H1 (cell line): ENCODE results near the gene SLC6A6. TPM values are rescaled to one million over a fixed set of nuclear protein-coding genes. Genes with fewer than 3 reads are reported as not detected.
A peak's percentile ranks its signal among the peaks of the same experiment; 100 is the strongest.

Experiments used
- CTCF ChIA-PET: fragments of 300-600 bp; sonication (Branson Sonifier 250); formaldehyde crosslinking; loops from one replicate; lab custom pipeline; 2021; ENCODE audit not compliant: partially characterized antibody; lab: Charles Lee
- POLR2A ChIA-PET: fragments of 300-600 bp; sonication (Branson Sonifier 250); formaldehyde crosslinking; loops from one replicate; lab custom pipeline; 2021; ENCODE audit warnings: inconsistent platforms; ENCODE audit not compliant: partially characterized antibody; lab: Charles Lee
- DNase-seq, 2 experiments: peaks; one replicate each; pipeline versions ENCODE4 v3.0.0 to v3.0.0-alpha.2; 2010 to 2022; ENCODE audit warnings: low spot score in 2 of 2, low read depth in 1 of 2, mixed read lengths in 1 of 2
- FAIRE-seq: peaks from 2 replicates; lab custom pipeline; 2011; peaks lifted over from hg19 to GRCh38; lab: Jason Lieb, UNC
- H2AFZ ChIP-seq: 2 replicates; pipeline ENCODE4 v1.8.1; 2012; ENCODE audit warnings: low read length, inconsistent platforms
- H2AK5ac ChIP-seq: 2 replicates; pipeline ENCODE4 v1.6.1; 2013; ENCODE audit warnings: low read depth, low read length
- H2BK120ac ChIP-seq: replicated peaks from 2 replicates; pipeline ENCODE3; 2013; ENCODE audit warnings: low read depth, low read length, inconsistent platforms
- H2BK12ac ChIP-seq: 2 replicates; pipeline ENCODE4 v1.6.1; 2013; ENCODE audit warnings: low read depth, low read length
- H2BK15ac ChIP-seq: 2 replicates; pipeline ENCODE4 v1.6.1; 2013; ENCODE audit warnings: low read length
- H2BK20ac ChIP-seq: 2 replicates; pipeline ENCODE4 v1.6.1; 2013; ENCODE audit warnings: low read length
- H2BK5ac ChIP-seq: 2 replicates; pipeline ENCODE4 v1.6.1; 2013; ENCODE audit warnings: low read depth, low read length
- H3K14ac ChIP-seq: 2 replicates; pipeline ENCODE4 v1.6.1; 2013; ENCODE audit warnings: inconsistent platforms; ENCODE audit not compliant: insufficient read length
- H3K18ac ChIP-seq: 2 replicates; pipeline ENCODE4 v1.6.1; 2013; ENCODE audit warnings: low read length; ENCODE audit errors: extremely low read depth
- H3K23ac ChIP-seq: 2 replicates; pipeline ENCODE4 v1.6.1; 2013; ENCODE audit warnings: inconsistent platforms; ENCODE audit not compliant: insufficient read length
- H3K23me2 ChIP-seq: 2 replicates; pipeline ENCODE4 v1.6.1; 2013; ENCODE audit warnings: low read depth, low read length
- H3K27ac ChIP-seq: 2 replicates; pipeline ENCODE4 v1.6.1; 2011; ENCODE audit warnings: low read depth, low read length, inconsistent platforms
- H3K27me3 ChIP-seq, 4 experiments: replicated peaks in 1 of 4; 1 replicate in 1 of 4; 2 replicates in 3 of 4; pipeline versions ENCODE4 v1.6.1 to v1.8.1; 2011 to 2013; ENCODE audit warnings: low read length in 3 of 4, mild to moderate bottlenecking in 3 of 4, inconsistent platforms in 2 of 4, mixed read lengths in 2 of 4, moderate library complexity in 1 of 4; ENCODE audit not compliant: control insufficient read depth in 3 of 4, insufficient read depth in 3 of 4; ENCODE audit errors: extremely low read depth in 1 of 4
- H3K36me3 ChIP-seq, 4 experiments: 2 replicates each; pipeline versions ENCODE4 v1.6.1 to v1.8.1; 2011 to 2013; ENCODE audit warnings: mild to moderate bottlenecking in 4 of 4, low read length in 3 of 4, moderate library complexity in 2 of 4, control low read depth in 1 of 4, inconsistent platforms in 1 of 4; ENCODE audit not compliant: insufficient read depth in 4 of 4, control insufficient read depth in 2 of 4
- H3K4ac ChIP-seq: replicated peaks from 2 replicates; pipeline ENCODE3; 2013; ENCODE audit warnings: low read length, low read depth, mixed read lengths, inconsistent platforms; ENCODE audit not compliant: insufficient read length
- H3K4me1 ChIP-seq, 4 experiments: replicated peaks in 1 of 4; 1 replicate in 1 of 4; 2 replicates in 3 of 4; pipeline versions ENCODE4 v1.6.1 to v1.8.1; 2011 to 2013; ENCODE audit warnings: low read length in 3 of 4, inconsistent platforms in 2 of 4, mixed read lengths in 1 of 4; ENCODE audit not compliant: insufficient read depth in 4 of 4, control insufficient read depth in 3 of 4
- H3K4me2 ChIP-seq, 2 experiments: 2 replicates each; pipeline versions ENCODE4 v1.6.1 to v1.8.1; 2011 to 2013; ENCODE audit warnings: low read depth in 2 of 2, low read length in 2 of 2, control low read depth in 1 of 2, inconsistent platforms in 1 of 2, mild to moderate bottlenecking in 1 of 2; ENCODE audit not compliant: insufficient read depth in 1 of 2
- H3K4me3 ChIP-seq, 4 experiments: fragments of 200-600, 300-600 bp in 1 of 4; sonication (generic), shearing (Covaris generic), sonication (Bioruptor Twin) in 1 of 4; 2 replicates each; pipeline versions ENCODE4 v1.5.1 to v1.8.1; 2011 to 2016; ENCODE audit warnings: low read length in 4 of 4, low read depth in 3 of 4, control low read depth in 2 of 4, inconsistent platforms in 2 of 4, mild to moderate bottlenecking in 2 of 4, mixed read lengths in 1 of 4, moderate library complexity in 1 of 4; ENCODE audit not compliant: insufficient read depth in 2 of 4; ENCODE audit errors: extremely low read depth in 1 of 4
- H3K56ac ChIP-seq: replicated peaks from 2 replicates; pipeline ENCODE3; 2013; ENCODE audit warnings: low read depth, mild to moderate bottlenecking, mixed read lengths, low read length, inconsistent platforms; ENCODE audit not compliant: insufficient read length
- H3K79me1 ChIP-seq: 2 replicates; pipeline ENCODE4 v1.6.1; 2013; ENCODE audit warnings: low read depth, low read length, control low read depth
- H3K79me2 ChIP-seq, 2 experiments: 2 replicates each; pipeline versions ENCODE4 v1.6.1 to v1.8.1; 2012 to 2013; ENCODE audit warnings: low read length in 2 of 2, mild to moderate bottlenecking in 2 of 2, inconsistent platforms in 1 of 2; ENCODE audit not compliant: insufficient read depth in 2 of 2, control insufficient read depth in 1 of 2
- H3K9ac ChIP-seq, 4 experiments: replicated peaks in 1 of 4; 1 replicate in 1 of 4; 2 replicates in 3 of 4; pipeline versions ENCODE4 v1.6.1 to v1.8.1; 2011 to 2013; ENCODE audit warnings: low read depth in 3 of 4, low read length in 3 of 4, control low read depth in 2 of 4, mild to moderate bottlenecking in 2 of 4, moderate library complexity in 2 of 4, inconsistent platforms in 1 of 4; ENCODE audit errors: extremely low read depth in 1 of 4
- H3K9me3 ChIP-seq, 2 experiments: 2 replicates each; pipeline versions ENCODE4 v1.6.1 to v1.8.1; 2012 to 2013; ENCODE audit warnings: mild to moderate bottlenecking in 2 of 2, moderate library complexity in 2 of 2, control low read depth in 1 of 2, inconsistent platforms in 1 of 2, low read depth in 1 of 2, low read length in 1 of 2, mixed read lengths in 1 of 2; ENCODE audit not compliant: insufficient read depth in 2 of 2
- H4K20me1 ChIP-seq, 2 experiments: replicated peaks in 1 of 2; 2 replicates each; pipeline versions ENCODE3 to v1.8.1; 2011 to 2013; ENCODE audit warnings: inconsistent platforms in 2 of 2, low read length in 2 of 2, mild to moderate bottlenecking in 1 of 2; ENCODE audit not compliant: insufficient read depth in 2 of 2, control insufficient read depth in 1 of 2
- H4K5ac ChIP-seq: 2 replicates; pipeline ENCODE4 v1.6.1; 2013; ENCODE audit warnings: low read length, low read depth, mixed read lengths, inconsistent platforms; ENCODE audit not compliant: insufficient read length
- H4K8ac ChIP-seq: 2 replicates; pipeline ENCODE4 v1.8.0; 2013; ENCODE audit warnings: mild to moderate bottlenecking, moderate library complexity, low read length, inconsistent platforms; ENCODE audit not compliant: insufficient read depth; ENCODE audit errors: extremely low read depth
- H4K91ac ChIP-seq: replicated peaks from 2 replicates; pipeline ENCODE3; 2013; ENCODE audit warnings: low read length, mixed read lengths, inconsistent platforms; ENCODE audit not compliant: insufficient read length
- CHD2 ChIP-seq: IDR thresholded peaks from 2 replicates; pipeline ENCODE4 v1.6.1; 2012; ENCODE audit warnings: low read length, improper control_type of control experiment
- POLR2AphosphoS5 ChIP-seq: IDR thresholded peaks from 2 replicates; pipeline ENCODE4 v1.6.1; 2011; ENCODE audit warnings: low read depth, low read length
- TAF1 ChIP-seq: IDR thresholded peaks from 2 replicates; pipeline ENCODE4 v1.6.1; 2011; ENCODE audit warnings: mild to moderate bottlenecking, low read depth, low read length
- WGBS, 2 experiments: shearing (Covaris generic) in 1 of 2; methylation state at CpG; one replicate each; pipeline versions ENCODE4 v1.1.6 to v1.1.7; 2013 to 2015; ENCODE audit warnings: low lambda C conversion rate in 2 of 2, mixed read lengths in 2 of 2, inconsistent platforms in 1 of 2, low coverage in 1 of 2, missing lambda C conversion rate in 1 of 2; ENCODE audit not compliant: insufficient replicate concordance in 2 of 2, insufficient coverage in 1 of 2, insufficient read length in 1 of 2; ENCODE audit errors: extremely low coverage in 1 of 2, missing lambda C conversion rate in 1 of 2; 5-methylcytosine and 5-hydroxymethylcytosine counted together
- polyA plus RNA-seq, 7 experiments: library from polyadenylated mRNA; depleted of rRNA in 3 of 7; stranded (reverse) in 5 of 7; unstranded in 2 of 7; fragments of >200 nt in 5 of 7; fragments of 200-250 nt in 2 of 7; gene quantifications; 1 replicate in 5 of 7; 2 replicates in 1 of 7; 4 replicates in 1 of 7; pipeline versions ENCODE4 v1.2.1 to v1.2.3, GENCODE V29; 2011 to 2013; ENCODE audit warnings: missing spikeins in 2 of 7, mixed read lengths in 2 of 7
- total RNA-seq: library from RNA; stranded (reverse); fragmentation: NEBNext Ultra II Directional; extraction: Animal tissue kit (Norgen Biotek cat#: 25700); gene quantifications from 2 replicates; pipeline ENCODE4 v1.2.1, GENCODE V29; 2021

Gene SLC6A6
- total and polyA plus RNA-seq, 2 of the 8 experiments (the other 6 are each of a cell fraction or from before 2014, with no cell fraction given): 66.2 to 144 TPM

DNA sequence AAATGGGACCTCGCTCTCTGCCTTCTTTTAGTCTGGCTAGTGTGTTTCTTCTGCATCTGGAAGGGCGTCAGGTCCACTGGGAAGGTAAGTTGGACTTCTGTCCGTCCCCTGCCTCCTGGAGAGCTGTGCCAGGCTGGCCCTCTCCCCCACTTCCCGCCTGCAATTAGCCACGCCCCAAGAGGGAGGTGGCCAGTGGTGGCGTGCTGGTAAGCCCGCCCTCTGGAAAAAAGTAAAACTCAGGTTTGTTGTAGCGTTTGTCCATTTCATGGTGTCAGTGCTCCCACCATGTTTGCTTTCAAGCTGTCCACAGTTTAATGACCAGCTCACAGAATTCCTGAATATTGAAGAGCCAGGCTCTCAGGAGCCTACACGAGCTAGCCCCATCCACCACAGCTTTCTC, 55.6 kb downstream of the SLC6A6 start:
- Histone ChIP-seq H3K14ac (no peak overlapping the region), H3K4ac (no peak overlapping the region), H3K18ac (peak overlapping the region; percentile 67), H3K9me3 (no peaks in the 10 kb centered on the region), H3K56ac (no peak overlapping the region), H3K4me1 (peaks cover 2 to 7% (median 4%) of the 10 kb centered on the region in 4 experiments; a peak in 6 of 7 replicates), H4K91ac (no peak overlapping the region), H2BK12ac (no peak overlapping the region), H3K36me3 (peaks cover 17 to 60% (median 37%) of the 10 kb centered on the region in 4 experiments), H4K8ac (no peak overlapping the region), H2AK5ac (no peak overlapping the region), H2BK20ac (no peak overlapping the region), H3K4me2 (peak overlapping the region in 1 of 2 experiments; percentile 27; a peak in 2 of 4 replicates), H4K20me1 (peaks cover 6 to 20% of the 10 kb centered on the region in 2 experiments), H2AFZ (no peak overlapping the region), H3K27ac (no peak overlapping the region), H3K9ac (no peak overlapping the region), H3K79me2 (no peaks in the 10 kb centered on the region), H4K5ac (peak overlapping the region; percentile 20), H2BK15ac (no peak overlapping the region), H3K23ac (no peak overlapping the region), H3K27me3 (no peaks in the 10 kb centered on the region; a peak in 1 of 7 replicates), H3K79me1 (peaks cover 3% of the 10 kb centered on the region; the same call in 1 of the 2 replicates), H3K4me3 (no peak overlapping the region), H2BK120ac (no peak overlapping the region), H2BK5ac (no peak overlapping the region), H3K23me2 (no peaks in the 10 kb centered on the region)
- TF ChIP-seq CHD2 (no peak), POLR2AphosphoS5 (0 out of 2 replicates have a peak, but pooled peaks have one; percentile 27), TAF1 (0 out of 2 replicates have a peak, but pooled peaks have one; percentile 12)
- 60% methylated on average over 9 of the region's 9 CpGs; no CpG with 5 or more reads in 1 of the 2 experiments for WGBS, 2 experiments
- no peak for FAIRE-seq
- ChIA-PET CTCF (interaction anchor here (0.9 to 5.3 kb wide), 15 partner anchors 10 to 254 kb away, joined by 3 to 29 read pairs (median 4); no protein-coding TSS in a partner anchor), POLR2A (interaction anchor here (0.9 to 4.7 kb wide), 7 partner anchors 9 to 63 kb away, joined by 3 to 25 read pairs (median 3); partner anchors contain the start of gene SLC6A6)
- DNase-seq: peak in 1 of 2 experiments; percentile 74
